HG03066 (cell line): Measurements from ENCODE around the gene PDCD1.

Source experiments
- ATAC-seq: cut with Tn5 transposase; IDR thresholded peaks from one replicate; pipeline ENCODE4 v1.9.1; 2021; ENCODE audit warnings: low read depth; ENCODE audit not compliant: unreplicated experiment

PDCD1 gene

GRCh38 chr2:241895712-241896641 lies 37.3 kb upstream of the PDCD1 start:
- ATAC-seq = no peak

- no peak for ATAC-seq
Measured at GRCh38 chr2:241895427-241895711, 36.7 kb upstream of the PDCD1 start.

- ATAC-seq = no peak
Measured at GRCh38 chr2:241894681-241895426, 36.2 kb upstream of the PDCD1 start.

GRCh38 chr2:241894056-241894641 lies 35.5 kb upstream of the PDCD1 start:
- ATAC-seq = no peak

GRCh38 chr2:241893265-241893664 lies 34.6 kb upstream of the PDCD1 start:
- no peak for ATAC-seq

GRCh38 chr2:241892299-241893137 lies 33.8 kb upstream of the PDCD1 start:
- ATAC-seq = no peak

- no peak for ATAC-seq
Measured at GRCh38 chr2:241891988-241892298, 33.2 kb upstream of the PDCD1 start.

GRCh38 chr2:241891315-241891987 lies 32.8 kb upstream of the PDCD1 start:
- ATAC-seq = no peak

GRCh38 chr2:241890524-241891235 lies 32.0 kb upstream of the PDCD1 start:
- no peak for ATAC-seq

GRCh38 chr2:241888641-241889040 lies 29.9 kb upstream of the PDCD1 start:
- ATAC-seq = no peak

GRCh38 chr2:241887806-241888522 lies 29.3 kb upstream of the PDCD1 start:
- ATAC-seq = no peak

GRCh38 chr2:241886840-241887447 lies 28.2 kb upstream of the PDCD1 start:
- ATAC-seq = no peak

- ATAC-seq = no peak
Measured at GRCh38 chr2:241885946-241886643, 27.4 kb upstream of the PDCD1 start.

GRCh38 chr2:241885291-241885945 lies 26.7 kb upstream of the PDCD1 start:
- ATAC-seq = no peak

- ATAC-seq = no peak
Measured at GRCh38 chr2:241884951-241885290, 26.2 kb upstream of the PDCD1 start.

- peak; percentile 57 for ATAC-seq
Measured at GRCh38 chr2:241882091-241882625, 23.5 kb upstream of the PDCD1 start.

- ATAC-seq = no peak
Measured at GRCh38 chr2:241880311-241881073, 21.8 kb upstream of the PDCD1 start.
